HG03196 (cell line): ENCODE data around the gene BCL2L2.
"Not testable (repeated sequence)": the region's sequence is repeated elsewhere in the genome, so short reads cannot be mapped to it uniquely, and the experiment has no call there.

Source experiments
- ATAC-seq: cut with Tn5 transposase; IDR thresholded peaks from one replicate; pipeline ENCODE4 v1.9.1; 2021; ENCODE audit not compliant: unreplicated experiment

Gene BCL2L2, protein sequence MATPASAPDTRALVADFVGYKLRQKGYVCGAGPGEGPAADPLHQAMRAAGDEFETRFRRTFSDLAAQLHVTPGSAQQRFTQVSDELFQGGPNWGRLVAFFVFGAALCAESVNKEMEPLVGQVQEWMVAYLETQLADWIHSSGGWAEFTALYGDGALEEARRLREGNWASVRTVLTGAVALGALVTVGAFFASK

DNA sequence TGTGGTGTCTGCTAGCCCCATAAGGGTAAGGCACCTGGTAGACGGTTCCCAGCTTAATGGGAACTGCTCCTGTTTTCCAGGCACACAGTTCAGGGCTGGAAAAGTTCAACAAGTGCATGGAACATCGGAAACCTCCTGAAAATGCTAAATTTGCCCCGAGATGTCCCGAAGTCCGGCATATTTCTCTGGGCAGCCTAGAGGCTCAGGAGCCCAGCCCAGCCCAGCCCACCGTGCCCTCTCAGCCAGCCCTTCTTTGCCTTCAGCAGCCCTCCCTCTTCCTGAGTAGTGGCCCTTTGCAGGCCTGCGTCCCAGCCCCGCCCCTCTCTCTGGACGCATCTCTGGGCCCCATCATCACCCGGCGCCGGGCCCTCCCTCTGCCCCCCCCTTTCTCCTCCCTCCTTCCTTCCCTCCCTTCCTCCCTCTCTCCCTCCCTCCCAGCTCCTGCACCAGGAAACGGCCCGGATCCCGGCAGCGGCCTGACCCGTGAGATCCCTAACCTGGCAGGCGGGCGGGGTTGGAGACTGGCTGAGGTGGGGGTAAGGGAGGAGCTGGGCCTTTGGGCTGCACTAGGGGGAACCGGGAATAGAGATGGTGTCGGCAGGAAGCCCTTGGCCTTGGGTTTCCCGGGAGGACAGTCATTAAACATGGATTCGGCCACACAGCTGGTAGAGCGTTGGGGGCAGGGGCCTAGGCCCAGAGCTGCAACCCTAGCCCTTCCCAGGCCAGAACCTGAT lies at the start of gene BCL2L2:
BCL2L2 (plus strand) TSS at position 422 of the 734 bp plus-strand sequence. CDS start 935 bp downstream, outside the sequence.
- no peak for ATAC-seq

DNA sequence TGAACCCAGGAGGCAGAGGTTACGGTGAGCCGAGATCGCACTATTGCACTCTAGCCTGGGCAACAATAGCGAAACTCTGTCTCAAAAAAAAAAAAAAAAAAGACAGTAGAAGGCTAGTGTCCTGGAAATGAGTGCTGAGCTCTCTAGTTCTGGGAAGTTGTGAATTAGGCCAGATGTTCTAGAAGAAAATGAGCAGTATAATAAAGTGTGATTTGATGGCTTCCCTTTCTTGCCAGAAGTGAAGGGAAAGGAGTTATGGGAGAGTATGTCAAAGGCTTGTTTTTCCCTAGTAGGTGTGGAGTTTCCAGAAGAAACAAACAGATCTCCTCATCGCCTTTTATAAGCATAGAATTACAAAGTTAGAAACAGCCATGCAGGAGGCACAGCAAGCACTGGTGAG lies 48.4 kb upstream of the BCL2L2 start:
- ATAC-seq, result no peak

DNA sequence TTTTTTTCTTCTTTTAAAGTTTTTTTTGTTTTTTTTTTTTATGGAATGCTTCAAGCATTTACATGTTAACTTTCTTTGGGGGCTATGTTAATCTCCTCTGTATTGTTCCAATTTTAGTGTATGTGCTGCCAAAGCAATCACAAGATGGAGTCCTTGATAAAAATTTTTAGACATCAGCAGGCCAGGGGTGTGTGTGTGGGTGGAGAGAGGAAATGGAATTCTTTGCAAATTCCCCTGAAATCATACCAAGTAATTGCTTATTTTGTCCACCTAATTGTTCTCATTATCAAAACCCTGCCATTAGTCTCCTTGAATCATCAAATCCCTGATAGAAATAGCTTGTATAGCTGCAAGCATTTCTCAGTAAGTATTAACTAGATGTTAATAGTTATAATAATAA lies 47.2 kb upstream of the BCL2L2 start:
- ATAC-seq, result no peak

DNA sequence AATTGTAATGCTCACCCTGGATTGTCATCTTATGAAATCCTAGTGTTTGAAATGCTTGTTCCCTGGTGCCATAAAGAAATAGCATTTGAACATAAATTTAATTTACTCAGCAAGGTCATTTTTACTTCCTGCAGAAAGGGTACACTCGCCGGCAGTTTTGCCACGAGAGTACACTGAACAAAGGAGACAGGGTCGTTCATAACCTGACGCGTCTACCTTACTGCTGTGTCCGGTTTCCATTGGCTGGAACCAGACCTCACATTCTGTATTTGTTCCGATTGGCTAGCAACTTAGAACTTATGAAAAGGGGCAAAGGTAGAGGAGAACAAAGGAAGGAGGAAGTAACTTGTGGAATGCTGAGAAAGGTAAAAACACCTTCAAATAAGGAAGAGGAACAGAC lies 45.8 kb upstream of the BCL2L2 start:
- ATAC-seq, result not testable (repeated sequence)

- no peak for ATAC-seq
Observed at GRCh38 chr14:23269193-23269592, 37.4 kb upstream of the BCL2L2 start.

GRCh38 chr14:23275412-23275811 lies 31.2 kb upstream of the BCL2L2 start:
- no peak for ATAC-seq

DNA sequence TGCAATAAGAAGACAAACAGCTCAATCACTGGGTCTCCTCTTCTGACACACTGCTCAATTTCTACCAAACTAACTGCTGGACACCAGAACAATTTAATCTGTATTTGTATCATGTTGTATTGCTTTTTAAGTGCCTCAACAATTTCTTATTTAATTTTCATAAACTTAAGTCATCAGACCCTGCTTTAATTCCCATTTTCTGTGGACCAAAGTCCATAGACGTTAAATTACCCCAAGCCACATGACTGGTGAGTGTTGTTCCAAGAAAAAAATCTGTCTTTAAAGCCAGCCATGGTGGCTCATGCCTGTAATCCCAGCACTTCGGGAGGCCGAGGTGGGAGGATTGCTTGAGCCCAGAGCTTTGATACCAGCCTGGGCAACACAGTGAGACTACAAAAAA lies 29.4 kb upstream of the BCL2L2 start:
- ATAC-seq, result no peak

DNA sequence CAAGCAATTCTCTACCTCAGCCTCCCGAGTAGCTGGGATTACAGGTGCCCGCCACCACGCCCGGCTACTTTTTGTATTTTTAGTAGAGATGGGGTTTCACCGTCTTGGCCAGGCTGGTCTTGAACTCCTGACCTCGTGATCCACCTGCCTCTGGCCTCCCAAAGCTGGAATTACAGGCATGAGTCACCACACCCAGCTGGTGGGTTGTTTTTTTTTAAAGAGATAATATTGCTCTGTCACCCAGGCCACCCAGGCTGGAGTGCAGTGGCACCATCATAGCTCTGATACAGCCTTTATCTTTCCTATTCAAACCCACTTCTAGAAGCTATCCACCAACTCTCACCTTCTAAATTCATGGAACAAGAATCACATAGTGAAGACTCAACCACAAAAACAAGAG lies 28.7 kb upstream of the BCL2L2 start:
- ATAC-seq, result not testable (repeated sequence)

DNA sequence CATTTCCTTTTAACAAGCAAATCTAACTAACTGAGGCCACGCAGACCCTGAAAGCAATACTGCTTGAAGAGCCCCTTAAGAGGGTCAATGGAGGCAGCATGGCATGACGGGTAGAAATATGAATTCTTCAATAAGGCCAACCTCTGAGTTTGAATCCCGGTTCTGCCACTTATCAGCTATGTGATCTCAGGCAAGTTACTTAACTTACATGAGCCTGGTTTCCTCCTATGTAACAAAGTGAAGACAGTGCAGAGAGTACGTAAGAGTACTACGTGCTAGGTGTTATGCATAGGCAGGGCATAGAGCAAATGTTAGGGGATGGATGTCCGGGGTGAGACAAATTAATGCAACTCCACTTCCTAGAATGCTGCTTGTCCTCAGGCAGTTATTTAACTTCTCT lies 25.4 kb upstream of the BCL2L2 start:
- ATAC-seq, result no peak

- ATAC-seq, result no peak
Observed at GRCh38 chr14:23284654-23285529, 21.7 kb upstream of the BCL2L2 start.

DNA sequence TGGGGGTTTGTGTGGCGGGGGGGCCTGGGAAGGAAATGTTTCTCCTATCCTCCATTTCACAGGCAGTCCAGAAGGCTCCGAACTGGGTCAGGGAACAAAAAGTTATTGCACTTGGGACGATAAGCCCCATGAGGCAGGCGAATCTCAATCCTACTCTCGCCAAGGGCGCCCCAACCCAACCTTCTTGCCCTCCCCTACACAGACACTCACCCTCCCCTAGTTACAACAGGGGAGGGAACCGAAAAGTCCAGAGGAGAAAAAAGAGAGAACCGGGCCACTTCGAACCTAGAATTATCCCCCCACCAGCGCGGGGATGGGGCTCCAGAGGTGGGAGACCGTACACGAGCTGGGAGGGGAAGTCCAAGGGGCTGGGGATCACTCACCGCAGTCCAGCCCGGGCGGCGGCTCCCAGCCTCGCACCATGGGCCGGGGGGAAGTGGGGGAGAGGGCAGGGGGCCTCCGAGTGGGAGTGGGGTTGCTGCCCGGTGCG lies 21.1 kb upstream of the BCL2L2 start:
- peak; percentile 21 for ATAC-seq

DNA sequence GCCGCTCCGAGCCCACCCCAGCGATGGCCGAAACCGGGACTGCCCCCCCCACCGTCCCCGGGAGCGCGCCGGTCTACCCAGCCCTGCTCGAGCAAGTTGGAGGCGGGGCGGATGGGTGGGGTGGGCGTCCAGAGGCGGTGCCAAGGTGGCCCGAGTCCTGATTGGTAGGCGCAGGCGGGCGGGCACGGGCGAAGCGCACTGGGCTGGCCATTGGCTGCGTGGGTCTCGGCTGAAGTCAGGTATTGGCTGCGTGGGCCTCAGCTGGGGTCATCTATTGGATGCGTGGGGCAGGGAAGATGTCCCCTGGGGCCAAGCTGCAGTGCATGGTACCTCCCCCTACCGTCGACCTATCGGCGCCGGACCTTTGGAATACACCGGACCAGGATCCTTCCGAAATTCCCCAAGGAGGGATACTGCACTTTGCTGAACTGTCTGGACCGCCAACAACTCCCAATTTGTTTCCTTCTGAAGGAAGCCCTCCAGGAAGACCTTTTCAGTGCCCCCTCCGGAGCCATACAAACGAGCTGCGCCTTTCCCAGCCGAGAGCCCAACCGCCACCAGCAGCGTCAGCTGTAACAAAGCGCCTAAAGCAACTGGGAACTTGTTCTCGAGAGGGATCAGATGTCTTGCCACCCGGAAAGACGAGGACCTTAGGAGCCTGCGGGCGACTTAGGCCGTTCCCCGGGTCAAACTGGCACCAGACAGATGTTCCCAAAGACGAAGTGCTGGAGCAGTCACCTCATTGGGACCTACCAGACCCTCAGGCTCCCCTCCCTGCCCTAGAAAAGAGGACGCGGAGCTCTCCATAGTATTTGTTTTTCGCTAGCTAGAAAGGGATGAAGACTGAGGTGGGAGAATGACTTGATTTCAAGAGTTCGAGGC lies 20.4 kb upstream of the BCL2L2 start, which contains the start of gene HOMEZ:
HOMEZ (minus strand) TSS at position 113 of the 882 bp plus-strand sequence. CDS start 180 bp downstream, outside the sequence.
- peak; percentile 98 for ATAC-seq

- no peak for ATAC-seq
Observed at GRCh38 chr14:23286902-23287479, 19.6 kb upstream of the BCL2L2 start.

- no peak for ATAC-seq
Observed at GRCh38 chr14:23294734-23295561, 11.7 kb upstream of the BCL2L2 start.

- no peak for ATAC-seq
Observed at GRCh38 chr14:23296012-23296777, 10.4 kb upstream of the BCL2L2 start.

DNA sequence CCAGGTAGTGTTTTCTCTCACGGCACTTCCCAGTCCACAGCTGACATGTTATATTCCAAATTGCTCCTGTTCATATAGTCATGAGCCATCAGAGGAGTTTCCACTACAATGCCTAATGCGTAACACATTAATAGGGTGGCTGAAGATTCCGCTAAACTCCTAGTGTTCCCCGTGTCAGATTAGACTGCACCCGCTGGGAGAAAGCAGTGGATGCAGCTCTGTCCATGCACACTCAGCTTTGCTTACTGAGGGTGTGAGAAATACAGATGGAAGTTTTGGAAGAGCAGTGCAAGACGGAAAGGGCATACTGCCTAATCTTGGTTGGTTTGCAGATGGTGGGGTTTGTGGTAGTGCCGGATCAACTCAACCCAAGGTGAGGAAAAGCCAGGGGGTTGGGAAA lies 9.5 kb upstream of the BCL2L2 start:
- ATAC-seq, result no peak

DNA sequence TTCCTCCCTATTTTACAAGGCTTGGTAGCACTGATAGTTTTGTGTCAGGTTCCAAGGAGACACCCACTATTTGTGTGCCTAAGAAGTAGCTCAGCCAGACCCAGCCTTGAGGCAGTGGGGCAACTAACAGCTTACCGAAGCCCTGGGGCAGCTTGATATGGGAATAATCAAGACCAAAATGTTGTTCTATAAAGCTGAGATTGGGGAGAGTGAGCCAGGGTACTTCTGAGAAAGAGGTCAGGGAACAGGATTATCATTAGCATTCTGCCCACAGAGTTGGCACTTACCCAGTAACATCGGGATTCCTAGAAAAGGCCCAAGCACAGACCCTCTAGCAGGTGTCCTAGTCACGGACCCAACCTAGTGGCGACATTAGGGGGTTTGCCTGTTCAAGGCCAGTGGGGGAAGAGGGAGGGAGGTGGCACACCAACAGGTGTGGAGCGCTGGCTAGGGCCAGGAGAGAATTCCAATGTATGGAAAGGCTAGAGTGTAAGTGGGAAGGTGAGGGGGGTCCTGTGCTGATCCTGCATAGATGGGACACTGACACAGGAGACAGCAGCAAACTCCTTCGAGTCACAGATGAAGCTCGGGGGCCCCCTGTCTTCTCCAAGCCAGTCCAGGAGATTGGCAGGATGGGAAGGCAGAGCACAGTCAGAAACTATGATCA lies 8.9 kb upstream of the BCL2L2 start:
- no peak for ATAC-seq
